ENCODE results near the gene CDH4. TPM values are rescaled to one million over a fixed set of nuclear protein-coding genes. Genes with fewer than 3 reads are reported as not detected.

The CDH4 gene
- total and polyA plus RNA-seq, 2 of the 4 experiments (the other 2 are of a cell fraction): 1.6 to 3.5 TPM

DNA sequence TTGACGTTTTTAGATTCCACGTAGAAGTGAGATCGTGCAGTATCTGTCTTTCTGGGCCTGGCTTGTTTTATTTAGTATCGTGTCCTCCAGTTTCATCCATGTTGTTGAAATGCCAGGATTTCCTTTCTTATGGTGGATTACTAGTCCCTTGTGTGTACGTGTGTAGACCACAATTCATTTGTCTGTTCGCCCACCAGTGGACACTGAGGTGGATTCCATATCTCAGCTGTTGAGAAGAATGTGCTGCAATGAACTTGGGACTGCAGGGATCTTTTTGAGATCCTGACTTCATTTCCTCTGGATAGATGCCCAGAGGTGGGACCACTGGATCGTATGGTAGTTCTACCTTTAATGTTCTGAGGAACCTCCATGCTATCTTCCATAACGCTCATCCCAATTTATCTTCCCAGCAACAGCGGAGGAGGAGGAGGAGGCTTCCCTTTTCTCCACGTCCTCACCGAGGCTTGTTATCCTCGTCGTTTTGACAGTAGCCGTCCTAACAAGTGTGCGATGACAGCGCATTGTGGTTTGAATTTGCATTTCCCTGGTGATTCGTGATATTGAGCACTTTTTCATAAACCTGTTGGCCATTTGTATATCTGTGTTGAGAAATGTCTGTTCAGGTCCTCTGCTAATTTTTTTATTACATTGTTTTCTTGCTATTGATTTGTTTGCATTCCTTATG lies 62.4 kb downstream of the CDH4 start:
- Histone ChIP-seq H3K9me3 (ENCODE audit: control insufficient read depth, insufficient read depth, low read length) (no peaks in the 10 kb centered on the region), H4K91ac (ENCODE audit: insufficient read depth, low read depth, low read length) (no peak overlapping the region), H3K4me2 (ENCODE audit: low read depth, low read length) (no peak overlapping the region), H3K4ac (ENCODE audit: low read depth, low read length) (no peak overlapping the region), H2BK15ac (ENCODE audit: low read depth, low read length) (no peak overlapping the region), H2BK5ac (ENCODE audit: low read depth, low read length, poor library complexity, severe bottlenecking) (no peak overlapping the region), H2AFZ (replicated peaks; ENCODE audit: low read length, poor library complexity) (no peak overlapping the region), H4K8ac (ENCODE audit: low read depth in 2 of 2, low read length in 2 of 2) (no peak overlapping the region), H2AK9ac (replicated peaks; ENCODE audit: low read depth, low read length, poor library complexity) (no peak overlapping the region), H2AK5ac (ENCODE audit: low read depth, low read length) (no peak overlapping the region), H3K23ac (ENCODE audit: low read depth, low read length) (no peak overlapping the region), H3K4me3 (ENCODE audit: insufficient read depth, low read depth, low read length) (no peak overlapping the region), H3K27me3 (ENCODE audit: control insufficient read depth, insufficient read depth, low read length) (no peaks in the 10 kb centered on the region), H3K4me1 (ENCODE audit: control insufficient read depth, insufficient read depth, low read length) (no peaks in the 10 kb centered on the region), H3K79me1 (ENCODE audit: low read depth in 1 of 2, low read length in 2 of 2) (peaks cover 5% of the 10 kb centered on the region in 2 experiments; a peak in 3 of 4 replicates), H2BK120ac (ENCODE audit: low read depth, low read length) (no peak overlapping the region), H4K20me1 (ENCODE audit: insufficient read depth, low read length) (no peaks in the 10 kb centered on the region; the same call in 1 of the 2 replicates), H3K18ac (ENCODE audit: low read depth, low read length) (no peak overlapping the region), H2BK20ac (ENCODE audit: low read depth, low read length) (no peak overlapping the region), H3K27ac (ENCODE audit: insufficient read depth, low read length) (no peak overlapping the region), H3K36me3 (ENCODE audit: control insufficient read depth, insufficient read depth, low read length) (no peaks in the 10 kb centered on the region), H3K14ac (replicated peaks; ENCODE audit: low read depth, low read length) (no peak overlapping the region), H4K5ac (ENCODE audit: low read depth, low read length) (no peak overlapping the region), H3K9me1 (ENCODE audit: insufficient read depth, low read length) (0 out of 2 replicates have a peak, but pooled peaks cover 5% of the 10 kb centered on the region), H3K9ac (ENCODE audit: low read depth, low read length) (no peak overlapping the region), H3K56ac (ENCODE audit: extremely low read depth, insufficient read depth, low read length) (no peak overlapping the region)
- DNase-seq (no peak), ATAC-seq (ENCODE audit: low read depth) (no peak)
- intact Hi-C loops (cut with micrococcal nuclease) (no loop called here), in situ Hi-C loops (cut with MboI; ENCODE audit: low sequenced_read_pairs) (no loop called here), dilution Hi-C loops (cut with HindIII; ENCODE audit: low sequenced_read_pairs, unreplicated experiment) (no loop called here)
- CTCF ChIA-PET: interaction anchor here (1.2 kb wide), 1 partner anchor 23 kb away, joined by 3 read pairs; no protein-coding TSS in a partner anchor
- POLR2A ChIA-PET (ENCODE audit: unreplicated experiment): no interaction called here
- no CpG with 5 or more reads among the region's 17 CpGs for WGBS, 2 experiments (ENCODE audit: extremely low coverage in 2 of 2, insufficient read length in 1 of 2)
- no TSS peak for BruUV-seq (replicated peaks)
- TF ChIP-seq BHLHE40 (IDR thresholded peaks at IDR 0.05; ENCODE audit: low read depth, low read length) (no peak), MAZ (IDR thresholded peaks at IDR 0.05; ENCODE audit: borderline replicate concordance, low read depth, low read length) (no peak), POLR2A (IDR thresholded peaks at IDR 0.05; ENCODE audit: low read depth, low read length) (no peak), NFE2L2 (IDR thresholded peaks at IDR 0.05; ENCODE audit: low read depth, low read length) (no peak), FOS (IDR thresholded peaks at IDR 0.05; ENCODE audit: low read depth, low read length) (no peak), RAD21 (IDR thresholded peaks at IDR 0.05; ENCODE audit: low read length) (no peak), SMC3 (IDR thresholded peaks at IDR 0.05; ENCODE audit: low read depth, low read length) (no peak), RCOR1 (IDR thresholded peaks at IDR 0.05; ENCODE audit: insufficient replicate concordance, low read length) (no peak), CEBPB (IDR thresholded peaks at IDR 0.05; ENCODE audit: low read depth, low read length) (no peak), MAFK (IDR thresholded peaks at IDR 0.05; ENCODE audit: low read depth, low read length) (no peak), RFX5 (IDR thresholded peaks at IDR 0.05; ENCODE audit: low read depth, low read length) (no peak), CHD1 (IDR thresholded peaks at IDR 0.05; ENCODE audit: low read depth, low read length) (no peak), MXI1 (IDR thresholded peaks at IDR 0.05; ENCODE audit: borderline replicate concordance, low read depth, low read length) (no peak)
- TF ChIP-seq, protein P1, sequence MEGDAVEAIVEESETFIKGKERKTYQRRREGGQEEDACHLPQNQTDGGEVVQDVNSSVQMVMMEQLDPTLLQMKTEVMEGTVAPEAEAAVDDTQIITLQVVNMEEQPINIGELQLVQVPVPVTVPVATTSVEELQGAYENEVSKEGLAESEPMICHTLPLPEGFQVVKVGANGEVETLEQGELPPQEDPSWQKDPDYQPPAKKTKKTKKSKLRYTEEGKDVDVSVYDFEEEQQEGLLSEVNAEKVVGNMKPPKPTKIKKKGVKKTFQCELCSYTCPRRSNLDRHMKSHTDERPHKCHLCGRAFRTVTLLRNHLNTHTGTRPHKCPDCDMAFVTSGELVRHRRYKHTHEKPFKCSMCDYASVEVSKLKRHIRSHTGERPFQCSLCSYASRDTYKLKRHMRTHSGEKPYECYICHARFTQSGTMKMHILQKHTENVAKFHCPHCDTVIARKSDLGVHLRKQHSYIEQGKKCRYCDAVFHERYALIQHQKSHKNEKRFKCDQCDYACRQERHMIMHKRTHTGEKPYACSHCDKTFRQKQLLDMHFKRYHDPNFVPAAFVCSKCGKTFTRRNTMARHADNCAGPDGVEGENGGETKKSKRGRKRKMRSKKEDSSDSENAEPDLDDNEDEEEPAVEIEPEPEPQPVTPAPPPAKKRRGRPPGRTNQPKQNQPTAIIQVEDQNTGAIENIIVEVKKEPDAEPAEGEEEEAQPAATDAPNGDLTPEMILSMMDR (conservative IDR thresholded peaks at IDR 0.05; ENCODE audit: low read depth, low read length): no peak
- TF ChIP-seq, protein P2, sequence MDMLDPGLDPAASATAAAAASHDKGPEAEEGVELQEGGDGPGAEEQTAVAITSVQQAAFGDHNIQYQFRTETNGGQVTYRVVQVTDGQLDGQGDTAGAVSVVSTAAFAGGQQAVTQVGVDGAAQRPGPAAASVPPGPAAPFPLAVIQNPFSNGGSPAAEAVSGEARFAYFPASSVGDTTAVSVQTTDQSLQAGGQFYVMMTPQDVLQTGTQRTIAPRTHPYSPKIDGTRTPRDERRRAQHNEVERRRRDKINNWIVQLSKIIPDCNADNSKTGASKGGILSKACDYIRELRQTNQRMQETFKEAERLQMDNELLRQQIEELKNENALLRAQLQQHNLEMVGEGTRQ (IDR thresholded peaks at IDR 0.05; ENCODE audit: low read depth, low read length): no peak
- TF ChIP-seq, protein P3, sequence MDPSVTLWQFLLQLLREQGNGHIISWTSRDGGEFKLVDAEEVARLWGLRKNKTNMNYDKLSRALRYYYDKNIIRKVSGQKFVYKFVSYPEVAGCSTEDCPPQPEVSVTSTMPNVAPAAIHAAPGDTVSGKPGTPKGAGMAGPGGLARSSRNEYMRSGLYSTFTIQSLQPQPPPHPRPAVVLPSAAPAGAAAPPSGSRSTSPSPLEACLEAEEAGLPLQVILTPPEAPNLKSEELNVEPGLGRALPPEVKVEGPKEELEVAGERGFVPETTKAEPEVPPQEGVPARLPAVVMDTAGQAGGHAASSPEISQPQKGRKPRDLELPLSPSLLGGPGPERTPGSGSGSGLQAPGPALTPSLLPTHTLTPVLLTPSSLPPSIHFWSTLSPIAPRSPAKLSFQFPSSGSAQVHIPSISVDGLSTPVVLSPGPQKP (IDR thresholded peaks at IDR 0.05; ENCODE audit: borderline replicate concordance, low read depth, low read length): no peak

Measured in IMR-90 (cell line).